H9 (cell line): ENCODE measurements around the gene SSBP2. TPM values are rescaled to one million over a fixed set of nuclear protein-coding genes. Genes with fewer than 3 reads are reported as not detected.

Source experiments
- DNase-seq: peaks from one replicate; pipeline ENCODE4 v3.0.0-alpha.2; 2017
- H2AFZ ChIP-seq: one replicate; pipeline ENCODE4 v1.6.1; 2013; ENCODE audit warnings: mild to moderate bottlenecking, low read length, control low read depth, moderate library complexity
- H2AK5ac ChIP-seq: 2 replicates; pipeline ENCODE4 v1.6.1; 2013; ENCODE audit warnings: low read length, control low read depth, mixed read lengths; ENCODE audit not compliant: insufficient read length
- H2BK120ac ChIP-seq: one replicate; pipeline ENCODE4 v1.6.1; 2013; ENCODE audit warnings: low read depth, mild to moderate bottlenecking, low read length, control low read depth, inconsistent platforms; ENCODE audit not compliant: poor library complexity, severe bottlenecking
- H2BK12ac ChIP-seq: 2 replicates; pipeline ENCODE4 v1.6.1; 2013; ENCODE audit warnings: low read length, control low read depth, mixed read lengths, low read depth; ENCODE audit not compliant: insufficient read length
- H2BK15ac ChIP-seq: 2 replicates; pipeline ENCODE4 v1.6.1; 2013; ENCODE audit warnings: low read depth, low read length, control low read depth
- H2BK20ac ChIP-seq: one replicate; pipeline ENCODE4 v1.6.1; 2013; ENCODE audit warnings: low read depth, mild to moderate bottlenecking, low read length, control low read depth, inconsistent platforms; ENCODE audit not compliant: poor library complexity, severe bottlenecking
- H2BK5ac ChIP-seq: 2 replicates; pipeline ENCODE4 v1.6.1; 2013; ENCODE audit warnings: low read length, control low read depth, mixed read lengths; ENCODE audit not compliant: insufficient read length
- H3K14ac ChIP-seq: 2 replicates; pipeline ENCODE4 v1.6.1; 2013; ENCODE audit warnings: low read length, control low read depth; ENCODE audit not compliant: insufficient read depth
- H3K18ac ChIP-seq: 2 replicates; pipeline ENCODE4 v1.6.1; 2013; ENCODE audit warnings: low read depth, mild to moderate bottlenecking, mixed read lengths, low read length, control low read depth; ENCODE audit not compliant: insufficient read length
- H3K23ac ChIP-seq: 2 replicates; pipeline ENCODE4 v1.6.1; 2013; ENCODE audit warnings: low read length, control low read depth, mixed read lengths, low read depth; ENCODE audit not compliant: insufficient read length
- H3K23me2 ChIP-seq: 2 replicates; pipeline ENCODE4 v1.6.1; 2013; ENCODE audit warnings: low read depth, mild to moderate bottlenecking, mixed read lengths, low read length, control low read depth; ENCODE audit not compliant: insufficient read length, poor library complexity, severe bottlenecking
- H3K27ac ChIP-seq: 2 replicates; pipeline ENCODE4 v1.5.1; 2013; ENCODE audit warnings: low read length, control low read depth, mixed read lengths, low read depth; ENCODE audit not compliant: insufficient read length
- H3K27me3 ChIP-seq: 2 replicates; pipeline ENCODE4 v1.6.1; 2013; ENCODE audit warnings: low read length, control low read depth, inconsistent platforms; ENCODE audit not compliant: insufficient read depth
- H3K4ac ChIP-seq: 2 replicates; pipeline ENCODE4 v1.6.1; 2013; ENCODE audit warnings: low read depth, mild to moderate bottlenecking, control low read depth, inconsistent platforms, low read length, moderate library complexity
- H3K4me1 ChIP-seq: 2 replicates; pipeline ENCODE4 v1.6.1; 2013; ENCODE audit warnings: low read length, control low read depth, inconsistent platforms; ENCODE audit not compliant: insufficient read depth
- H3K4me2 ChIP-seq: 2 replicates; pipeline ENCODE4 v1.6.1; 2013; ENCODE audit warnings: low read length, control low read depth, mixed read lengths; ENCODE audit not compliant: insufficient read length, insufficient read depth
- H3K56ac ChIP-seq: 2 replicates; pipeline ENCODE4 v1.6.1; 2013; ENCODE audit warnings: low read depth, mild to moderate bottlenecking, mixed read lengths, low read length, control low read depth; ENCODE audit not compliant: insufficient read length
- H3K79me1 ChIP-seq: 2 replicates; pipeline ENCODE4 v1.6.1; 2013; ENCODE audit warnings: low read depth, mild to moderate bottlenecking, moderate library complexity, low read length, control low read depth, inconsistent platforms; ENCODE audit not compliant: insufficient read depth, poor library complexity, severe bottlenecking
- H3K79me2 ChIP-seq: 2 replicates; pipeline ENCODE4 v1.6.1; 2013; ENCODE audit warnings: low read length, control low read depth, inconsistent platforms; ENCODE audit not compliant: insufficient read depth
- H3K9ac ChIP-seq: 2 replicates; pipeline ENCODE4 v1.6.1; 2013; ENCODE audit warnings: low read length, control low read depth, mixed read lengths; ENCODE audit not compliant: insufficient read length; ENCODE audit errors: extremely low read depth
- H3K9me3 ChIP-seq: one replicate; pipeline ENCODE4 v1.6.1; 2013; ENCODE audit warnings: low read depth, low read length, inconsistent platforms; ENCODE audit not compliant: control insufficient read depth
- H3T11ph ChIP-seq: one replicate; pipeline ENCODE4 v1.6.1; 2013; ENCODE audit warnings: mild to moderate bottlenecking, low read length, control low read depth, inconsistent platforms
- H4K20me1 ChIP-seq: one replicate; pipeline ENCODE4 v1.6.1; 2013; ENCODE audit not compliant: control insufficient read depth, insufficient read length, insufficient read depth
- H4K5ac ChIP-seq: 2 replicates; pipeline ENCODE4 v1.6.1; 2013; ENCODE audit warnings: low read depth, mild to moderate bottlenecking, mixed read lengths, low read length, control low read depth; ENCODE audit not compliant: insufficient read length
- H4K8ac ChIP-seq: replicated peaks from 2 replicates; pipeline ENCODE4 v1.6.1; 2013; ENCODE audit warnings: low read length, control low read depth, mixed read lengths, low read depth; ENCODE audit not compliant: insufficient read length
- H4K91ac ChIP-seq: 2 replicates; pipeline ENCODE4 v1.6.1; 2013; ENCODE audit warnings: low read depth, mild to moderate bottlenecking, moderate library complexity, mixed read lengths, low read length, control low read depth; ENCODE audit not compliant: insufficient read length
- H3K27ac Mint-ChIP-seq, 3 experiments: 2 replicates in 2 of 3; 3 replicates in 1 of 3; pipeline ENCODE4 v1.8.0; 2020 to 2021; ENCODE audit warnings: mixed read lengths in 3 of 3, mild to moderate bottlenecking in 1 of 3, moderate library complexity in 1 of 3
- H3K27me3 Mint-ChIP-seq: 2 replicates; pipeline ENCODE4 v1.8.0; 2021; ENCODE audit warnings: low read depth, mild to moderate bottlenecking, moderate library complexity, mixed read lengths
- H3K36me3 Mint-ChIP-seq, 3 experiments: 2 replicates in 2 of 3; 3 replicates in 1 of 3; pipeline ENCODE4 v1.8.0; 2020 to 2021; ENCODE audit warnings: low read depth in 3 of 3, mixed read lengths in 3 of 3; ENCODE audit not compliant: insufficient read depth in 1 of 3
- H3K4me1 Mint-ChIP-seq, 2 experiments: 2 replicates each; pipeline ENCODE4 v1.8.0; 2020; ENCODE audit warnings: mixed read lengths in 2 of 2
- H3K4me3 Mint-ChIP-seq, 2 experiments: 2 replicates in 1 of 2; 3 replicates in 1 of 2; pipeline ENCODE4 v1.8.0; 2020 to 2021; ENCODE audit warnings: mild to moderate bottlenecking in 2 of 2, mixed read lengths in 2 of 2, moderate library complexity in 1 of 2
- H3K9me3 Mint-ChIP-seq, 2 experiments: 2 replicates in 1 of 2; 3 replicates in 1 of 2; pipeline ENCODE4 v1.8.0; 2020; ENCODE audit warnings: mild to moderate bottlenecking in 2 of 2, mixed read lengths in 2 of 2, moderate library complexity in 1 of 2
- WGBS: extraction: QIAGEN DNeasy Blood & Tissue Kit; methylation state at CpG from one replicate; pipeline ENCODE4 v1.1.7; 2013; ENCODE audit warnings: missing lambda C conversion rate, low lambda C conversion rate, mixed read lengths; ENCODE audit not compliant: insufficient read length; ENCODE audit errors: extremely low coverage; 5-methylcytosine and 5-hydroxymethylcytosine counted together
- total RNA-seq: library from RNA; stranded (reverse); gene quantifications from 2 replicates; pipeline ENCODE4 v1.2.1, GENCODE V29; 2021
- TF ChIP-seq, protein P1 (sequence below): fragments of 200-600 bp; sonication (generic); conservative IDR thresholded peaks from 3 replicates; pipeline ENCODE4 v1.8.0; 2021; ENCODE audit warnings: antibody characterized with exemption, mild to moderate bottlenecking

The SSBP2 gene
- total RNA-seq, 1 experiment from 2014 or later, result 35.6 TPM

DNA sequence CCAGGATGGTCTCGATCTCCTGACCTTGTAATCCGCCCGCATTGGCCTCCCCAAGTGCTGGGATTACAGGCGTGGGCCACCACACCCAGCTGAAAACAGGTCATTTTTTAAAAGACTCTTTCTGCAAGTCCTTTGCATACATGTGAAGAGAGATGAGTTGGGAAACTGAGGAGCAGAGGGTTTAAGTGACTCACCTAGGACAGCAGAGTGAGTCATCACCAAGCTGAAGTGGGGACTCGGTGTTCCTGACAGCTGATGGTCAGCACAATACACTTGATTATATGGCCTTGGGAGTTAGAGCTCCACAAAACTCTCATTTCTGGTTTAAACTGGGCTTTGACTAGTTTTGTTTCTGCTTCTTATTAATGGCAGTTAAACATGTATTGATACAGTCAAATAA lies 38.1 kb upstream of the SSBP2 start:
- no peaks in the 10 kb centered on the region for H3K9me3 ChIP-seq
- no peak overlapping the region for H3K4ac ChIP-seq
- no peak overlapping the region for H2BK12ac ChIP-seq
- H3K79me1 ChIP-seq, result no peaks in the 10 kb centered on the region
- DNase-seq, result no peak
- H3K9ac ChIP-seq, result no peak overlapping the region
- H3K18ac ChIP-seq, result no peak overlapping the region
- TF ChIP-seq, protein P1, sequence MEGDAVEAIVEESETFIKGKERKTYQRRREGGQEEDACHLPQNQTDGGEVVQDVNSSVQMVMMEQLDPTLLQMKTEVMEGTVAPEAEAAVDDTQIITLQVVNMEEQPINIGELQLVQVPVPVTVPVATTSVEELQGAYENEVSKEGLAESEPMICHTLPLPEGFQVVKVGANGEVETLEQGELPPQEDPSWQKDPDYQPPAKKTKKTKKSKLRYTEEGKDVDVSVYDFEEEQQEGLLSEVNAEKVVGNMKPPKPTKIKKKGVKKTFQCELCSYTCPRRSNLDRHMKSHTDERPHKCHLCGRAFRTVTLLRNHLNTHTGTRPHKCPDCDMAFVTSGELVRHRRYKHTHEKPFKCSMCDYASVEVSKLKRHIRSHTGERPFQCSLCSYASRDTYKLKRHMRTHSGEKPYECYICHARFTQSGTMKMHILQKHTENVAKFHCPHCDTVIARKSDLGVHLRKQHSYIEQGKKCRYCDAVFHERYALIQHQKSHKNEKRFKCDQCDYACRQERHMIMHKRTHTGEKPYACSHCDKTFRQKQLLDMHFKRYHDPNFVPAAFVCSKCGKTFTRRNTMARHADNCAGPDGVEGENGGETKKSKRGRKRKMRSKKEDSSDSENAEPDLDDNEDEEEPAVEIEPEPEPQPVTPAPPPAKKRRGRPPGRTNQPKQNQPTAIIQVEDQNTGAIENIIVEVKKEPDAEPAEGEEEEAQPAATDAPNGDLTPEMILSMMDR, result no peak
- no CpG with 5 or more reads among the region's 5 CpGs for WGBS
- no peaks in the 10 kb centered on the region for H3K27me3 ChIP-seq
- no peak overlapping the region for H2AFZ ChIP-seq
- peaks cover 0 to 9% (median 0%) of the 10 kb centered on the region in 3 experiments; a peak in 4 of 7 replicates for H3K36me3 Mint-ChIP-seq
- H3K4me2 ChIP-seq, result no peak overlapping the region
- H3K23me2 ChIP-seq, result no peaks in the 10 kb centered on the region
- H2BK120ac ChIP-seq, result no peak overlapping the region
- H3K56ac ChIP-seq, result no peak overlapping the region
- no peaks in the 10 kb centered on the region for H3K27me3 Mint-ChIP-seq
- no peak overlapping the region for H2BK20ac ChIP-seq
- no peak overlapping the region for H4K5ac ChIP-seq
- no peak overlapping the region for H2BK15ac ChIP-seq
- H3K4me3 Mint-ChIP-seq, result no peak overlapping the region
- no peak overlapping the region for H4K91ac ChIP-seq
- no peak overlapping the region for H3K23ac ChIP-seq
- no peak overlapping the region for H2BK5ac ChIP-seq
- no peak overlapping the region for H3K27ac ChIP-seq
- no peak overlapping the region for H3K14ac ChIP-seq
- H4K8ac ChIP-seq, result no peak overlapping the region
- no peak overlapping the region for H3T11ph ChIP-seq
- peak overlapping the region in 2 of 3 experiments; percentile 38 to 39; a peak in 4 of 7 replicates for H3K27ac Mint-ChIP-seq
- H3K9me3 Mint-ChIP-seq, result peaks cover 0 to 12% of the 10 kb centered on the region in 2 experiments; a peak in 4 of 5 replicates
- H3K4me1 ChIP-seq, result peaks cover 6% of the 10 kb centered on the region; the same call in 1 of the 2 replicates
- H4K20me1 ChIP-seq, result no peaks in the 10 kb centered on the region
- H3K4me1 Mint-ChIP-seq, result peaks cover 29 to 34% of the 10 kb centered on the region in 2 experiments
- H2AK5ac ChIP-seq, result no peak overlapping the region
- H3K79me2 ChIP-seq, result no peaks in the 10 kb centered on the region
